Endothelial cell of umbilical vein (primary cell): ENCODE results near the gene NPM1. TPM values are rescaled to one million over a fixed set of nuclear protein-coding genes. Genes with fewer than 3 reads are reported as not detected.

Experiments
- BruUV-seq: library from RNA; stranded (reverse); fragments of 400-500 nt; replicated peaks from 2 replicates; lab custom pipeline; 2021; lab: Mats Ljungman, UMichigan
- CTCF ChIA-PET: fragments of 300-600, 350-600 bp; sonication (Branson Sonifier 250); formaldehyde crosslinking; loops from one replicate; lab custom pipeline; 2021; ENCODE audit warnings: antibody characterized with exemption, inconsistent platforms; lab: Charles Lee
- POLR2A ChIA-PET: fragments of 300-600, 350-600 bp; sonication (Branson Sonifier 250); formaldehyde crosslinking; loops from one replicate; lab custom pipeline; 2021; ENCODE audit warnings: antibody characterized with exemption, inconsistent platforms; lab: Charles Lee
- DNase-seq: peaks from one replicate; pipeline ENCODE4 v3.0.0-alpha.2; 2011; ENCODE audit warnings: low read depth, low spot score
- FAIRE-seq: peaks from 2 replicates; lab custom pipeline; 2011; peaks lifted over from hg19 to GRCh38; lab: Jason Lieb, UNC
- H2AFZ ChIP-seq: 2 replicates; pipeline ENCODE4 v1.6.0; 2012; ENCODE audit warnings: low read depth, low read length, control low read depth, inconsistent platforms
- H3K27ac ChIP-seq: 2 replicates; pipeline ENCODE4 v1.5.1; 2011; ENCODE audit warnings: low read depth, mild to moderate bottlenecking, control low read depth, low read length, moderate library complexity; ENCODE audit not compliant: insufficient read depth
- H3K27me3 ChIP-seq, 2 experiments: 2 replicates each; pipeline versions ENCODE4 v1.6.0 to v1.6.1; 2011; ENCODE audit warnings: low read length in 2 of 2, mixed read lengths in 1 of 2; ENCODE audit not compliant: control insufficient read depth in 2 of 2, insufficient read depth in 2 of 2
- H3K36me3 ChIP-seq, 2 experiments: 2 replicates in 1 of 2; 3 replicates in 1 of 2; pipeline ENCODE4 v1.5.1; 2011; ENCODE audit warnings: low read length in 2 of 2, mild to moderate bottlenecking in 1 of 2, moderate library complexity in 1 of 2; ENCODE audit not compliant: control insufficient read depth in 2 of 2, insufficient read depth in 2 of 2; ENCODE audit errors: extremely low read depth in 1 of 2
- H3K4me1 ChIP-seq: 3 replicates; pipeline ENCODE4 v1.5.1; 2011; ENCODE audit warnings: mild to moderate bottlenecking, low read length; ENCODE audit not compliant: control insufficient read depth, insufficient read depth; ENCODE audit errors: extremely low read depth
- H3K4me2 ChIP-seq: 2 replicates; pipeline ENCODE4 v1.6.1; 2011; ENCODE audit warnings: low read length, control low read depth, mixed read lengths; ENCODE audit not compliant: insufficient read depth
- H3K4me3 ChIP-seq, 3 experiments: fragments of 200-600 bp in 1 of 3; sonication (generic), shearing (Covaris generic) in 1 of 3; replicated peaks in 1 of 3; 2 replicates each; pipeline ENCODE4 v1.5.1; 2011 to 2016; ENCODE audit warnings: control low read depth in 3 of 3, low read length in 3 of 3, mild to moderate bottlenecking in 2 of 3, inconsistent platforms in 1 of 3, low read depth in 1 of 3, moderate library complexity in 1 of 3; ENCODE audit not compliant: insufficient read depth in 1 of 3
- H3K79me2 ChIP-seq: 2 replicates; pipeline ENCODE4 v1.6.0; 2012; ENCODE audit warnings: low read length, inconsistent platforms; ENCODE audit not compliant: control insufficient read depth, insufficient read depth
- H3K9ac ChIP-seq: replicated peaks from 2 replicates; pipeline ENCODE3; 2011; ENCODE audit warnings: low read length, control low read depth; ENCODE audit not compliant: insufficient read depth; ENCODE audit errors: extremely low read depth
- H3K9me1 ChIP-seq: replicated peaks from 3 replicates; pipeline ENCODE4 v1.6.0; 2011; ENCODE audit warnings: mild to moderate bottlenecking, low read length; ENCODE audit not compliant: control insufficient read depth, insufficient read depth; ENCODE audit errors: extremely low read depth
- H3K9me3 ChIP-seq: replicated peaks from 2 replicates; pipeline ENCODE4 v1.5.1; 2012; ENCODE audit warnings: low read length, inconsistent platforms; ENCODE audit not compliant: control insufficient read depth, insufficient read depth
- H4K20me1 ChIP-seq: replicated peaks from 2 replicates; pipeline ENCODE3; 2011; ENCODE audit warnings: mild to moderate bottlenecking, low read length; ENCODE audit not compliant: control insufficient read depth, insufficient read depth; ENCODE audit errors: extremely low read depth
- EZH2 ChIP-seq: IDR thresholded peaks from 2 replicates; pipeline ENCODE4 v1.6.1; 2012; ENCODE audit warnings: borderline replicate concordance, low read depth, mild to moderate bottlenecking, moderate library complexity, low read length, inconsistent platforms; ENCODE audit not compliant: severe bottlenecking
- FOS ChIP-seq: IDR thresholded peaks from 2 replicates; pipeline ENCODE4 v1.6.1; 2011; ENCODE audit warnings: mild to moderate bottlenecking, low read length, moderate library complexity, borderline replicate concordance; ENCODE audit not compliant: insufficient read depth
- GATA2 ChIP-seq: IDR thresholded peaks from 2 replicates; pipeline ENCODE4 v1.7.0; 2011; ENCODE audit warnings: low read depth, mild to moderate bottlenecking, moderate library complexity, mixed read lengths, low read length; ENCODE audit not compliant: insufficient read length, insufficient read depth
- JUN ChIP-seq: IDR thresholded peaks from 2 replicates; pipeline ENCODE4 v1.6.1; 2011; ENCODE audit warnings: borderline replicate concordance, low read depth; ENCODE audit not compliant: insufficient read length, insufficient read depth
- MYC ChIP-seq: IDR thresholded peaks from one replicate; pipeline ENCODE4 v1.6.1; 2011; ENCODE audit warnings: mild to moderate bottlenecking, low read depth, low read length
- POLR2A ChIP-seq: IDR thresholded peaks from 2 replicates; pipeline ENCODE4 v1.6.1; 2012; ENCODE audit warnings: low read depth, mild to moderate bottlenecking, control low read depth, low read length
- POLR2AphosphoS5 ChIP-seq: IDR thresholded peaks from 2 replicates; pipeline ENCODE4 v1.6.1; 2012; ENCODE audit warnings: low read depth, mild to moderate bottlenecking, control low read depth, low read length, moderate library complexity; ENCODE audit not compliant: insufficient read depth
- dilution Hi-C: fragments of 300-500 bp; cut with MboI; formaldehyde crosslinking; loops from one replicate; pipeline ENCODE4 v1.15.0; 2019; ENCODE audit warnings: low sequenced_read_pairs; ENCODE audit not compliant: extremely low pct_ligation_motif_present
- intact Hi-C: fragments of 100-400 bp; cut with micrococcal nuclease; formaldehyde crosslinking; loops from one replicate; pipeline ENCODE4 v1.10.0; 2022
- polyA plus RNA-seq, 4 experiments: library from polyadenylated mRNA; depleted of rRNA in 3 of 4; stranded (reverse) in 3 of 4; unstranded in 1 of 4; fragments of >200 nt; gene quantifications; 2 replicates each; pipeline versions ENCODE4 v1.2.1 to v1.2.3, GENCODE V29; 2011 to 2012; ENCODE audit warnings: missing spikeins in 1 of 4
- total RNA-seq: library from RNA; stranded (reverse); gene quantifications from 2 replicates; pipeline ENCODE4 v1.2.3, GENCODE V29; 2021
- TF ChIP-seq, protein P1 (sequence below): IDR thresholded peaks from 2 replicates; pipeline ENCODE4 v1.6.1; 2011; ENCODE audit not compliant: insufficient read depth, insufficient read length
- TF ChIP-seq, protein P2 (sequence below), 2 donors: IDR thresholded peaks; 1 replicate in 1 of 2; 2 replicates in 1 of 2; pipeline ENCODE4 v1.5.1; 2011; ENCODE audit warnings: low read length in 2 of 2, mild to moderate bottlenecking in 2 of 2, moderate library complexity in 2 of 2, control low read depth in 1 of 2, inconsistent platforms in 1 of 2, low read depth in 1 of 2; ENCODE audit not compliant: insufficient read depth in 1 of 2; ENCODE audit errors: extremely low read depth in 1 of 2

Gene NPM1
- total and polyA plus RNA-seq, 2 donors (not counting 3 experiments of a cell fraction or from before 2014, with no cell fraction given) = 618 to 1,695 TPM

DNA sequence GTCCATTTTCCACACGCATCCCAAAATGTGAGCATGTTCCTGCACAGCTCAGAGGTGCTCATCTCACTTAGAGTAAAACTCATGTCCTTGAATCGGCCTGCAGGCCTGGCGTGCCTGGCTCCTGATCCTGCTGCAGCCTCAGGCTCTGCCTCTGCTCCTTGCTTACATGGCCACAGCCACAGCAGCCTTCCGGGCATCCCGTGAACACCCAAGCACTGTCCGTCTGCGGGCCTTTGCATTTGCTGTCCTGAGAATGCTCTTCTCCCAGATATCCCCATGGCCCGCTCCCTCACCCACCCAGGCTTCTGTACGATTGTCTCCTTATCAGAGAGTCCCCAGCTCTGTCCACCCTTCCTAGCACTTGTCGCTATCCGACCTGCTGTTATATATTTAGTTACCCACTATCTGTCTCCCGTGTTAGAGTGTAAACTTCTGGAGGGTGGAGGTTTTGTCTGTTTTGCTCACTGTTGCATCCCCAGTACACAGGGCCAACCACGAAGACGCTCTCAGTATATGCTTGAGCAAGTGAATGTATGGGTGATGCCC, 53.7 kb downstream of the NPM1 start:
- Histone ChIP-seq H3K27ac (no peak overlapping the region), H4K20me1 (no peaks in the 10 kb centered on the region), H3K9ac (no peak overlapping the region), H3K36me3 (no peaks in the 10 kb centered on the region), H3K27me3 (no peaks in the 10 kb centered on the region), H3K4me3 (no peak overlapping the region), H3K9me3 (no peaks in the 10 kb centered on the region), H3K79me2 (no peaks in the 10 kb centered on the region), H3K4me2 (no peak overlapping the region), H3K4me1 (no peaks in the 10 kb centered on the region), H3K9me1 (no peaks in the 10 kb centered on the region), H2AFZ (no peak overlapping the region)
- dilution Hi-C loops (no loop called here), intact Hi-C loops (no loop called here)
- DNase-seq (no peak), FAIRE-seq (no peak)
- TF ChIP-seq MYC (no peak), POLR2AphosphoS5 (no peak), FOS (no peak), POLR2A (no peak), GATA2 (no peak), JUN (no peak), EZH2 (no peak)
- TF ChIP-seq, protein P1, sequence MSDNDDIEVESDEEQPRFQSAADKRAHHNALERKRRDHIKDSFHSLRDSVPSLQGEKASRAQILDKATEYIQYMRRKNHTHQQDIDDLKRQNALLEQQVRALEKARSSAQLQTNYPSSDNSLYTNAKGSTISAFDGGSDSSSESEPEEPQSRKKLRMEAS = no peak
- TF ChIP-seq, protein P2, sequence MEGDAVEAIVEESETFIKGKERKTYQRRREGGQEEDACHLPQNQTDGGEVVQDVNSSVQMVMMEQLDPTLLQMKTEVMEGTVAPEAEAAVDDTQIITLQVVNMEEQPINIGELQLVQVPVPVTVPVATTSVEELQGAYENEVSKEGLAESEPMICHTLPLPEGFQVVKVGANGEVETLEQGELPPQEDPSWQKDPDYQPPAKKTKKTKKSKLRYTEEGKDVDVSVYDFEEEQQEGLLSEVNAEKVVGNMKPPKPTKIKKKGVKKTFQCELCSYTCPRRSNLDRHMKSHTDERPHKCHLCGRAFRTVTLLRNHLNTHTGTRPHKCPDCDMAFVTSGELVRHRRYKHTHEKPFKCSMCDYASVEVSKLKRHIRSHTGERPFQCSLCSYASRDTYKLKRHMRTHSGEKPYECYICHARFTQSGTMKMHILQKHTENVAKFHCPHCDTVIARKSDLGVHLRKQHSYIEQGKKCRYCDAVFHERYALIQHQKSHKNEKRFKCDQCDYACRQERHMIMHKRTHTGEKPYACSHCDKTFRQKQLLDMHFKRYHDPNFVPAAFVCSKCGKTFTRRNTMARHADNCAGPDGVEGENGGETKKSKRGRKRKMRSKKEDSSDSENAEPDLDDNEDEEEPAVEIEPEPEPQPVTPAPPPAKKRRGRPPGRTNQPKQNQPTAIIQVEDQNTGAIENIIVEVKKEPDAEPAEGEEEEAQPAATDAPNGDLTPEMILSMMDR (IDR thresholded peaks at IDR 0.05; ENCODE audit: extremely low read depth in 1 of 2, insufficient read depth in 1 of 2, low read depth in 1 of 2, low read length in 2 of 2) = no peak
- CTCF ChIA-PET = interaction anchor here (1.2 kb wide), 1 partner anchor 619 kb away, joined by 3 read pairs; no protein-coding TSS in a partner anchor
- no TSS peak for BruUV-seq
- POLR2A ChIA-PET = no interaction called here
